ENCODE data around the gene TDRD3. TPM values are rescaled to one million over a fixed set of nuclear protein-coding genes. Genes with fewer than 3 reads are reported as not detected.

TDRD3 gene
- total RNA-seq, 2 donors from 2014 or later, result 18.8 to 39.2 TPM

DNA sequence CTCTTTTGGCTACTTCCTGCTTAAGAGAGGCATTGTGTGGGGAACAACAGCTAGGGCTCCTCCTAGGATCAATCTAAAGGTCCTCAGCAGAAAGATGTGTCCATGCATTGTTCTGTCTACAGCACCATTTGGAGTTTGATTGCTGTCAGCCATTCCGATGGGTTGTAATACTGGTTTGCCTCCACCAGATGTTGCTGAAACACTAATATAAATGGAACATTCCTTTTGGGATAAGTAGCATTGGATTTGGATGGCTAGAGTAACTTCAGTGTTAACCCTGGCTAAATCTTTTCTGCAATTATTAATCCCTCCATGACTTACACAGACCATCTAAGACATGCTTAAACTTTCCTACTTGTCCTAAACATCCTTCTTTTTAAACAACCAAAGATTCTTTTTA lies 104.2 kb downstream of the TDRD3 start:
- DNase-seq (ENCODE audit: low spot score) (no peak), ATAC-seq (ENCODE audit: insufficient number of reproducible peaks, low FRiP score, low read depth) (no peak)
- TF ChIP-seq, protein P1, sequence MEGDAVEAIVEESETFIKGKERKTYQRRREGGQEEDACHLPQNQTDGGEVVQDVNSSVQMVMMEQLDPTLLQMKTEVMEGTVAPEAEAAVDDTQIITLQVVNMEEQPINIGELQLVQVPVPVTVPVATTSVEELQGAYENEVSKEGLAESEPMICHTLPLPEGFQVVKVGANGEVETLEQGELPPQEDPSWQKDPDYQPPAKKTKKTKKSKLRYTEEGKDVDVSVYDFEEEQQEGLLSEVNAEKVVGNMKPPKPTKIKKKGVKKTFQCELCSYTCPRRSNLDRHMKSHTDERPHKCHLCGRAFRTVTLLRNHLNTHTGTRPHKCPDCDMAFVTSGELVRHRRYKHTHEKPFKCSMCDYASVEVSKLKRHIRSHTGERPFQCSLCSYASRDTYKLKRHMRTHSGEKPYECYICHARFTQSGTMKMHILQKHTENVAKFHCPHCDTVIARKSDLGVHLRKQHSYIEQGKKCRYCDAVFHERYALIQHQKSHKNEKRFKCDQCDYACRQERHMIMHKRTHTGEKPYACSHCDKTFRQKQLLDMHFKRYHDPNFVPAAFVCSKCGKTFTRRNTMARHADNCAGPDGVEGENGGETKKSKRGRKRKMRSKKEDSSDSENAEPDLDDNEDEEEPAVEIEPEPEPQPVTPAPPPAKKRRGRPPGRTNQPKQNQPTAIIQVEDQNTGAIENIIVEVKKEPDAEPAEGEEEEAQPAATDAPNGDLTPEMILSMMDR (IDR thresholded peaks at IDR 0.05), result no peak
- Histone ChIP-seq H3K4me1 (ENCODE audit: control insufficient read depth in 1 of 2, low read depth in 2 of 2) (no peaks in the 10 kb centered on the region), H3K27ac (no peak overlapping the region), H3K4me3 (no peak overlapping the region), H3K36me3 (peaks cover 18% of the 10 kb centered on the region), H3K27me3 (replicated peaks; ENCODE audit: insufficient read depth) (no peaks in the 10 kb centered on the region), H3K9me3 (peaks cover 13% of the 10 kb centered on the region)

DNA sequence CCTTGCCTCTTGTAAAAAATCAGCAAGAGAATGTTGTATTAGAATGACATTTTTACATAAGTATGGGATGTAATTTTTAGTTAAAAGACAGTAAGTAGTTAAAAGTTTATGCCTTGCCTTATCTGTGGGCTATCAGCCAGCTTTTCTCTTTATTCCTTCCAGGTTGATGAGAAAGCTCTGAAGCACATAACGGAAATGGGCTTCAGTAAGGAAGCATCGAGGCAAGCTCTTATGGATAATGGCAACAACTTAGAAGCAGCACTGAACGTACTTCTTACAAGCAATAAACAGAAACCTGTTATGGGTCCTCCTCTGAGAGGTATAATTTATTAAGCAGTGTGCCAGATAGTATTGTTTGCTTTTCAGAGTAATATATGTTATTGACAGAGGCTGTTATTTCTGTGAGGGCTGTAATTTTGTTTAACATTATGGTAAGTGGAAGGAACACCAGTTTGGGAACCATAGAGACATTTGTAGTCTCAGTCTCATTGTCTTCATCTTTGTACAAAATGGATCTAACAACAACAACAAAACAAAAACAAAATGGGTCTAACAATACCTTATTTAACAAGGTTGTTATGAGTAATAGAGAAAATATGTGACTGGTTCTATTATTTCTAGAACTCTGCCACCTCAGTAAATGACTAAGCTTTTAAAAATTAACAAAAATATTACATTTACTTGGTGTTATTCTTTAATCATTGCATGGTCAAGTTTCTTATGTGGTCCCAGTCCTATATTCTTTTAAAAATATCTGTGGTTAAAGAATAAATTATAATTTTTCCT lies 112.8 kb downstream of the TDRD3 start:
- Histone ChIP-seq H3K4me3 (no peak overlapping the region), H3K9me3 (no peaks in the 10 kb centered on the region), H3K36me3 (peaks cover 15% of the 10 kb centered on the region), H3K27ac (no peak overlapping the region), H3K4me1 (ENCODE audit: control insufficient read depth in 1 of 2, low read depth in 2 of 2) (no peaks in the 10 kb centered on the region), H3K27me3 (replicated peaks; ENCODE audit: insufficient read depth) (no peaks in the 10 kb centered on the region)
- ATAC-seq (ENCODE audit: insufficient number of reproducible peaks, low FRiP score, low read depth) (no peak), DNase-seq (ENCODE audit: low spot score) (no peak)
- TF ChIP-seq, protein P1 (IDR thresholded peaks at IDR 0.05), result no peak

DNA sequence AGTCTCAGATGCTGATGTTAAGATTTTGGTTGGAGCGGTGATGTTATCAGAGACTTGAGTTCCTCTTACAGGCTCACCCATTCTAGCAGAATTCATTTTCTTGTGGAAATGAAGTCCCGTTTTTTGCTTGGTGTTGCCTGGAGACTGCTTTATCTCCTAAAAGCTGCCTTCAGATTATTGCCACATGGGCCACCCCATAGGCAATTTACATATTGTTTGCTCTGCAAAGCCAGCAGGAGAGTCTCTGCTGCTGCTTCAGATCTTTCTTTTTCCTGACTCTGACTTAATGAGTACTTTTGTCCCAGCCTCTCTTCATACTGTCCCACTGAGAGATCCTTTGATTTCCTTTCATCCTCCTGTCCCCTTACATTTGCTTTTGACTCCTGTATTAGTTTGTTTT lies 114.6 kb downstream of the TDRD3 start:
- TF ChIP-seq, protein P1 (IDR thresholded peaks at IDR 0.05), result no peak
- H3K27ac ChIP-seq, result no peak overlapping the region
- H3K9me3 ChIP-seq, result no peaks in the 10 kb centered on the region
- no peak overlapping the region for H3K4me3 ChIP-seq
- no peaks in the 10 kb centered on the region for H3K4me1 ChIP-seq (ENCODE audit: control insufficient read depth in 1 of 2, low read depth in 2 of 2)
- no peak for DNase-seq (ENCODE audit: low spot score)
- ATAC-seq (ENCODE audit: insufficient number of reproducible peaks, low FRiP score, low read depth), result no peak
- no peaks in the 10 kb centered on the region for H3K27me3 ChIP-seq (replicated peaks; ENCODE audit: insufficient read depth)
- peaks cover 14% of the 10 kb centered on the region for H3K36me3 ChIP-seq

DNA sequence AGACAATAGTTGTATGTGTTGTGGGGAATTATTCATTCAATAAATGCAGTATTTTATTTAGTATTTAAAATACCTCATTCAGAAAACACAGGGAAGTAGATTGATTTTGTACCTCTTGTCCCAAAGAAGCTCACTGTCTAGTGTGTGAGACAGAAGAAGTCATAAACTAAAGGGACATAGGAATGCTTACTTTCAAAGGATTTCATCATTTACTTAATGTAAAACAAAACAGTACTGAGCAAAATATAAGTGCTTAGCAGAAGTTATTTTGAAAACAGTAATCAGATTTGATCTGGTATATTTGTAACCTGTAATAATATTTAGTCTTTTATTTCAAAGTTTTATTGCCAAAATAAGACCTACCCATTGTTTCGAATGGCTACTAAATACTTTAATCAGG lies 117.9 kb downstream of the TDRD3 start:
- TF ChIP-seq, protein P1 (IDR thresholded peaks at IDR 0.05), result no peak
- Histone ChIP-seq H3K4me3 (no peak overlapping the region), H3K27me3 (replicated peaks; ENCODE audit: insufficient read depth) (no peaks in the 10 kb centered on the region), H3K36me3 (peaks cover 14% of the 10 kb centered on the region), H3K4me1 (ENCODE audit: control insufficient read depth in 1 of 2, low read depth in 2 of 2) (no peaks in the 10 kb centered on the region), H3K9me3 (no peaks in the 10 kb centered on the region), H3K27ac (no peak overlapping the region)
- DNase-seq (ENCODE audit: low spot score) (no peak), ATAC-seq (ENCODE audit: insufficient number of reproducible peaks, low FRiP score, low read depth) (no peak)

DNA sequence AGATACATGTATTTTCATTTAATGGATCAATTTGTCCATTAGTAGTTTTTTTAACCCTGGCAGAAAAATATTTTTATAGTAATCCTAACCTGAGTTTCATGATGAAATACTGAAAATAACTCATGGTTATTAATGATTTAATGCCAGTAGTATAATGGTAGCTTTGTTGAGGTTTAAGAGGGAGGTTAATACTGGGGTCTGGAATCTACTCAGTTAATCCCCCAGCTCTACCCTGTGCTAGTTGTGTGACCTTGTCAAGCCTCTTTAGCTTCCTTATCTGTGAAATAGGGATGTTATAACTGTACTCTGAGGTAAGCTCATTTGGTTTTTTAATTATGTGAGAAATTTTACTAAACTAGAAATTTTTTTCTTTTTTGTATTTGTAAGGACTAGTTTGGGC lies 122.5 kb downstream of the TDRD3 start:
- no peak for DNase-seq (ENCODE audit: low spot score)
- Histone ChIP-seq H3K36me3 (peaks cover 7% of the 10 kb centered on the region), H3K4me3 (no peak overlapping the region), H3K9me3 (no peaks in the 10 kb centered on the region), H3K27me3 (replicated peaks; ENCODE audit: insufficient read depth) (no peaks in the 10 kb centered on the region), H3K27ac (no peak overlapping the region), H3K4me1 (ENCODE audit: control insufficient read depth in 1 of 2, low read depth in 2 of 2) (no peaks in the 10 kb centered on the region)
- TF ChIP-seq, protein P1 (IDR thresholded peaks at IDR 0.05), result no peak
- no peak for ATAC-seq (ENCODE audit: insufficient number of reproducible peaks, low FRiP score, low read depth)
